Ishikawa (cell line): ENCODE measurements around the gene MFGE8.

Source experiments
- CEBPB ChIP-seq: IDR thresholded peaks from 2 replicates; pipeline ENCODE4 v1.6.1; 2012
- CREB1 ChIP-seq: IDR thresholded peaks from 2 replicates; pipeline ENCODE4 v1.6.1; 2012; ENCODE audit warnings: low read depth
- EGR1 ChIP-seq: IDR thresholded peaks from 2 replicates; pipeline ENCODE4 v1.6.1; 2012
- EP300 ChIP-seq: IDR thresholded peaks from 2 replicates; pipeline ENCODE4 v1.6.1; 2012; ENCODE audit warnings: borderline replicate concordance
- FOXM1 ChIP-seq: IDR thresholded peaks from 2 replicates; pipeline ENCODE4 v1.6.1; 2012; ENCODE audit warnings: low read depth, borderline replicate concordance
- MAX ChIP-seq: IDR thresholded peaks from 2 replicates; pipeline ENCODE4 v1.6.1; 2012
- NFIC ChIP-seq: IDR thresholded peaks from 2 replicates; pipeline ENCODE4 v1.6.1; 2012
- RAD21 ChIP-seq: IDR thresholded peaks from 2 replicates; pipeline ENCODE4 v1.6.1; 2012; ENCODE audit warnings: low read depth
- REST ChIP-seq: IDR thresholded peaks from 2 replicates; pipeline ENCODE4 v1.6.1; 2012; ENCODE audit warnings: low read depth, mild to moderate bottlenecking
- TAF1 ChIP-seq: IDR thresholded peaks from 2 replicates; pipeline ENCODE4 v1.6.1; 2012; ENCODE audit warnings: low read depth, mild to moderate bottlenecking
- TCF12 ChIP-seq: IDR thresholded peaks from 2 replicates; pipeline ENCODE4 v1.6.1; 2012; ENCODE audit warnings: low read depth
- TEAD4 ChIP-seq: IDR thresholded peaks from 2 replicates; pipeline ENCODE4 v1.6.1; 2012
- USF1 ChIP-seq: IDR thresholded peaks from 2 replicates; pipeline ENCODE4 v1.6.1; 2012
- YY1 ChIP-seq: IDR thresholded peaks from 2 replicates; pipeline ENCODE4 v1.6.1; 2012; ENCODE audit warnings: low read depth
- ZBTB7A ChIP-seq: IDR thresholded peaks from 2 replicates; pipeline ENCODE4 v1.6.1; 2012; ENCODE audit warnings: low read depth

Gene MFGE8

GRCh38 chr15:88954431-88955277, 41.5 kb upstream of the MFGE8 start:
- no peak for TF ChIP-seq TCF12
- TF ChIP-seq REST = no peak
- TF ChIP-seq RAD21 = no peak
- TF ChIP-seq TEAD4 = no peak
- TF ChIP-seq USF1 = no peak

GRCh38 chr15:88950600-88951160, 37.5 kb upstream of the MFGE8 start:
- TF ChIP-seq NFIC (no peak), TAF1 (no peak), TCF12 (no peak), EP300 (no peak), CREB1 (no peak), TEAD4 (no peak), MAX (no peak), EGR1 (no peak), REST (no peak)

- TF ChIP-seq EP300 = no peak
- no peak for TF ChIP-seq REST
- TF ChIP-seq NFIC = no peak
- TF ChIP-seq TEAD4 = no peak
- TF ChIP-seq CREB1 = no peak
Measured at GRCh38 chr15:88949734-88950400, 36.7 kb upstream of the MFGE8 start.

- TF ChIP-seq REST (no peak), TAF1 (no peak), MAX (no peak), TCF12 (no peak), CEBPB (no peak), TEAD4 (no peak), EGR1 (no peak), NFIC (no peak), ZBTB7A (no peak), EP300 (no peak), RAD21 (no peak), USF1 (no peak), FOXM1 (no peak), YY1 (no peak), CREB1 (no peak)
Measured at GRCh38 chr15:88940110-88940675, 27.0 kb upstream of the MFGE8 start.
